Measurements from ENCODE around the gene HOXA5.

The HOXA5 gene

DNA sequence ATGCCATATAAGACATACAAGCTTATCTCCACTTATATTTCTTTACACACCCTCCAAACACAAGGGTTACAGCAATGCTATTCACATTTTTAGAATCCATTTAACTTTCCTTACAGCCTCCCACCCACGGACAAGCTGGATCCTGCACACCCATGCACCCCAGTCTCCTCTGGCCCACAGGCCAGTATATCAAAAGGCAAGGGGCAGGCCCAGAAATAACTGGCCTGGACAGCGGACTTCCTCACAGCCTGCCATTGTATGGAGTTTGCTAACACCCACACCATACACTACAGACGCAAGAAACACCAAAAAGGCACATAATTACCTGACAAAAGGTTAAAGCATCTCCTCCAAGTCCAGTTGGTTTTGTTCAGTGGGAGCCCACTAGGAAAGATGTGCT, 24.9 kb downstream of the HOXA5 start:
- DNase-seq (ENCODE audit: low spot score) = no peak

GRCh38 chr7:27117887-27118491, 25.5 kb downstream of the HOXA5 start:
- no peak for DNase-seq (ENCODE audit: low spot score)

DNA sequence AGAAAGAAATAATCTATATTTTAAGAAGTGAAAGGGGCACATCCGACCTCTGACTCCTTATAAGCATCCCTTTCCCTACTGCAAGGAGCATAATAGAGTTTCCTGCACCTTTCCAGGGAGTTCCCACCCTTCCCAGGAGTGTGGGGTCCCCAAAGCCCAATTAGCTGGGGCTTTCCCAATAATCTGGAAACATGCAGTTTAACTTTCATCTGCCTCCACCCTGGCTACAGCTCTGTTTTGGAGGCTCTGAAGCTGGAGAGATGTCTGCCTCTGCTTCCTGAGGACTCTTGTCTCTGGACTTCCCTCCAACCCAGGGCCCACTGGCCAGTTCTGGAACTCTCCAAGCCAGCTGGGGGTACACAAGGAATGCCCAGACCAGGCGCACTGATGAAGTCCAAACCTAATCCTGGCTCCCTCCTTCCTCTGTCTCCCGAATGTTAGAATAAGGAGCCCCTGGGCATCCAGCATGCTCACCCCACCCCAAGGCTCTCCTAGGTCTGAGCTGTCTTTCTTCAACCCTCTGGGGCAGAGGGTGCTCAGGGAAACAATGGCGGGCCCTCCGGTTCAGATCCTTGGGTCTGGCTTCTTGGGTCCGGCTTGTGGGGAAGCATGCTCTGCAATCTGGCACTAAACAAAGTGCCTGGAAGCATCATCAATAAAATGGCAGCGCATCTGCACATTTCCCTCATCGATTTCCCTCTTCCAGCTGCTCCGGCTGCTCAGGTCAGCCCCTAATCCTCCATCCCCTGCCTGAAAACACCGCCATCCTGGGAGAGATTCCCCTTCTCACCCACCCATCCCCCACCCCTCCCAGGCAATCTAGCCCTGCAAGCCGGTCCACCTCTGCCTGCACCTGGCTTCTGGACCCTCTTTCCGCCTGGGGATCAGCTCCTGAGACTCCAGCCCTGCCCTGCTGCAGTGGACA, 26.3 kb downstream of the HOXA5 start:
- no peak for DNase-seq (ENCODE audit: low spot score)

DNA sequence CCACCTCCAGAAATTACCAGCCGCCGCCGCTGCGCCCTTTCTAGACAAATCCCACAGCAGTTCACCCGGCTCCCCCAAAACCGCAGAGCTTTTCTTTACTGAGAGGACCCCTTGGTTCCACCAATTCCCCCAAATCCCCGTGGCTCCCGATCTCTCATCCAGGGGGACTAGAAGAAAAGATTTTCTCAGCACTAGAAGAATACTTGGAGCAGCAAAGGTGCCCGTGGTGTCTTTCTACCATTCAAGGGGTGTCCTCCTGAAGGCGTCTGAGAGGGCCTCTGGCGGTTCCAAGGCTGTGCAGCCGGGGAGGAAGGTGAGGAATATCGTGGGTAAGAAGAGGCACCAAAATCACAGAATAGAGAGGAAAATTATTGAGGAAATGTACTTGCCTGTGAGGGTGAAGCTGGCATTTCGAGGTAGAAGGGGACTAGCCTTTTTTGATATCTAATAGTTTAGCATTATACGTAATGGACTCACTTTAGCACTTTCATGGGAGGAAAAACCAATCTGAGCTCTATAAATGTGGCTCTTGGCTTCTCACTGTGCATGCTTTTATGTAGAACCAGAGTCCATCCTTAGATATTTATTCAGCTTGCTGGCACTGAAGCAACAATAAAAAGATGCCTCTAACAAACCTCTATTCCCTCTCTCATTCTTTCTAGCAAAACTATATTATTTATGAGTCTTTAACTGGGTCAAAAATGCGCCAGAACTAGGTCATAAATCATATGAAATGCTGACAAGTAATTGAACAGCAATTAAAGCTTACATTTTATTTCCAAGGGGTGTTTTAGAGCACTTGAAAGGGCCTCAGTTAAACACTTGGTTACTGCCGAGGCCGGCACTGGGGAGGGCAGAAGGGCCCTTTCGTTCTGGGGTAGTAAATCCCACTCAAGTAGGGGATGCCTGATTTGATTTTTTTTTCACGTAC, 27.2 kb downstream of the HOXA5 start:
- no peak for DNase-seq (ENCODE audit: low spot score)

DNA sequence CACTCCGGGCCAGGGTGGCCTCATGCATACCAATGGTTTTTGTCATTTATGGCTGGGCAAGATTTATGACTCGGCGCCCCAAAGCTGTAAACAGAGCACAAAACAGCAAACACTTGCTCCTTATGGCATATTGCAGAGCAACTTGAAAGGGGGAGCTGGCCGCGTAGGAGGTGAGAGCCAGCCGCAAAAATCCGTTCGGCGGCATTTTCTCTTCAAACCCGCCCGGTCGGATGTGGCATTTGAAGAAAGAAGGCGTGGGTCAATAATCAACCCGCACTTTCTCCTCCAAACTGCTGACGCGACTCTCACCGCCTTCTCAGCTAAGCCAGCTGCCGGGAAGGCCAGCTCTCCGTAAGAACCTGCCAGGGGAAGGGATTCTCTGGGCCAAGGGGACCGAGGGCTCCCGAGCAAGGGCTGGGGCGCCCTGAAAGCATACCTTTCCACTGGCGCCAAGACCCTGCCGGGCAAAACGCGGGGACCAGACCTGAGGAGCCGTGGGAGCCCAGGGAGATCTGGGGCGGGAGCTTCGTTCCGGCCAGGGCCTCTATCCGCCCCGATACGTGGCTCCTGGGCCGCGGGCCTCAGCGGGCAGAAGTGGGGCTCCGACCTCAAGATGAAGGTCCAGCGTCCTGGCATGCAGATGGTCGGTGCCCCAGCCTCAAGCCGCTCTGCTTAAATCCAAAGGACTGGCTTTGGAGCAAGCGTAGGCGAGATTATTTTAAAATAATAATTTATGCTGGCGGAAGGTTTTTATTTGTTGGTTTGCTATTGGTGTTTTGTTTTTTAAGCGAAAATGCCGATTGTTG, 28.1 kb downstream of the HOXA5 start:
- DNase-seq (ENCODE audit: low spot score) = no peak

DNA sequence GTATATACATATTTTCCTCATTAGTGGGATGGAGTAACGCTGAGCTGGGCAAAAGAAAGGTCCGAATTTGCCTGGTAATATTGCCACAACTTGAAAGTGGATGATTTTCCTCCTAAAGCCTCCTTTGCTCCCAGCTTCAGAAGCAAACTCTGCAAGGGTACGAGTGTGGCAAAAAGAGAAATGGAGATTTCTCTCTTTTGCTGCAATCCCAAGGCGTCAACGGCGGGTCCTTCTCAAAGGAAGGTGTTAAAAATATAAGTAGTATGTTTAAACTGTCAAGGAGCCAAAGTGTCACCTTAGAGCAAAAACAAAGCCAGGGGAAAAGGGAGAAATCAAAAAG, 28.6 kb downstream of the HOXA5 start:
- DNase-seq (ENCODE audit: low spot score) = no peak

GRCh38 chr7:27113991-27114769, 29.3 kb downstream of the HOXA5 start:
- no peak for DNase-seq (ENCODE audit: low spot score)

- DNase-seq (ENCODE audit: low spot score) = no peak
These were observed 30.2 kb downstream of the HOXA5 start for GRCh38 chr7:27112955-27113949.

DNA sequence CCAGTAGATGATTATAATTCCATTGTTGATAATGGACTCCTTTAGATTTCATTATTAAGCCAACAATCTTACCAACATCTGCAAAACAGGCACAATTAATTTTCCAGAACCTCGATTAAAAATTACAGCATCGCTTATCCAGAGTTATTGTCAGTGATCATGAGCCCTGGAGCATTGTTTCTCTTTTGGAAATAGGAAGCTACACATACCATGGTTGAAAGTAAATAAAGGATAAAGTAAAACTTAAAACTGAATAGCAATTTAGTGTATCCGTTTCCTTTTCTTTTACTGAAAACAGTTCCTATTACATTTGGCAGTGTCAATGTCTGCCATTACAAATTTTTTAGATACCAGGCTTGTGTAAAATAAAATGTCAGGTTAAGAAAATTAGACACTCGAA, 31.1 kb downstream of the HOXA5 start:
- DNase-seq (ENCODE audit: low spot score) = no peak

DNA sequence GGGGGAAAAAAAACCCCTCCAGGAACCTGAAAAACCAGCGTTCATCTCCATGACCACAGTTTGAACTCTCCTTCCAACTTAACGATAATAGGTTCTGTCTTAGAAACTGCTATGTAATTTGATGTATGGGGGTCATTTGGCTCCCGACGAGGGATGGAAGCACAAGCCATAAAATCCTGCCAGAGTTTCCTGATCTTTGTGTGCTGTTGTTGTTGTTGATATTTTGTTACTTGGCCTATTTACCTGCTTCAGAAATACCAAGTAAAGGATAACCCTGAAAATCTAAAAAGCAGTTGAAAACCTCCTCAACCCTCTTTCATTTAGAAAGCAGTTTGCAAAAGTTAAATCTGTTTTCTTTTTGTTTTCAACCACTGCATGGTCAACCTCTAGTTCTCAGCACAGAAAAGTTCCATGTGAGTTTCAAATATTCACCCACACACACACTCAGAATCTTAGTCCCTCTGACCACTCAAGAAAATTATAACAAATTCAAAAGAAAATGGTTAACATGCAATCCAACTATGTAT, 31.7 kb downstream of the HOXA5 start:
- no peak for DNase-seq (ENCODE audit: low spot score)

DNA sequence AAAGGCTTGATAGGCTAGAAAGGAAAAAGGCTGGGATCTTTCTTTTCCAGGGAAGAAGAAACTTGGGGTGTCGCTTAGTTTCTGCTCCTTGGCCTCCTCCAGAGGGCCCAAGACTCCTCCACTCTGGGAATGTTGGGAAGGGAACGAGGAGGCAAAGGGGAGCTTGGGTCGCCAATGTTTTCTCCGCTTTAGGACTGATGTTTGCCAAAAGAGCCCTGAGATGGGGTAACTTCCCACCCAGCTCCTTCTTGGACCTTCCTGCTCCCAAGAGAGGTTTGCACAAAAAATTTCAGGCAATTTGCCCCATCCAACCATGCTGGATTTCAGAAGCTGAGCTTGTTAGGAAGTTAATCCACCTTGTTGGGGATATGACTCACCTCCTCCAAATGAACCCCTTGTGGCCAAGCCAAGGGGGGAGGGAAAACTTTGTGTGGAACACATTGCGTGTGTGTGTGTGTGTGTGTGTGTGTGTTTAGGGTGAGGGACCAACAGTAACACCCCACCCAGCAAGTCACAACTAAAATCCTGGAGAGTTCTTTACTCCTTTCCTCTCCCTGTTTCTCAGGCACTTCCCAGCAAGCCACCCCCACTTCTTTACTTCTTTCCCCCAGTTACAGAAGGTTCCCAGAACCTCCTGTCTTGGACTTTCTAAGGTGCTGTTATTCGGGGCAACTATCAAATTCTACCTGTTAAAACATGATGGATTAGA, 32.3 kb downstream of the HOXA5 start:
- DNase-seq (ENCODE audit: low spot score) = no peak

- DNase-seq (ENCODE audit: low spot score) = no peak
These were observed 33.1 kb downstream of the HOXA5 start for GRCh38 chr7:27110186-27111031.

DNA sequence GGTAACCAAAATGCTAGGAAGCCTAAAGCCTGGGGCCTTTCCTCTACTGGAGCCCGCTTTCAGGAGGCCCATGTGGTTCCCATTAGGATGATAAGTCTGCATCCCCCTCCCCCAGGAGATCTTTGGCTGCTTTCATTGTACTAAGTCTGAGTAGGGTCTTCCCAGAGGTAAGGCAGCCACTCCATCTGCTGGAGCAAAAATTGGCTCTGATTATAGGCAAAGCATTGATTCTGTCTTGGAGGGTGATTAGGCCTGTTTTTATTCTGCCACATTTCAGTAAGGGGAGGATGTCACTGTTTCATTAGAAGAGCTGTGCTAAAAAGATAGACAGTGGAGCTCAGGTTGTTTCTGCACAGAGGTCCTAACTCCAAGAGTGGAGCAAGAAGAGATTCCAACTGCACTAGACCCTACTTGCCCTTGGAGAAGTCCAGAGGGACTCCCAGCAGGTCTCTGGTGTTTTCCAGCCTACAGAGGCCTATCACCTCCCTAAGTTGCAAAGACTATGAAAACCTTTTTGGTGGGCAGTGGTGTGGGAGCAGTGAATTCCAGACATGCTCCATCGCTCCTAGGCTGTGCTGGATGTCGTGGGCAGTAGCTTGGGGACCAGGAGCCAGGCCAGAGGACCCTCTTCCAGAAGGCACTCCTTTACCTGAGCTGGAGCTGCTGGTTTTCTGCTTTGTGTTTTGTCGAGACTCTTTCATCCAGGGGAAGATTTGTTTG, 33.9 kb downstream of the HOXA5 start:
- DNase-seq (ENCODE audit: low spot score) = no peak

DNA sequence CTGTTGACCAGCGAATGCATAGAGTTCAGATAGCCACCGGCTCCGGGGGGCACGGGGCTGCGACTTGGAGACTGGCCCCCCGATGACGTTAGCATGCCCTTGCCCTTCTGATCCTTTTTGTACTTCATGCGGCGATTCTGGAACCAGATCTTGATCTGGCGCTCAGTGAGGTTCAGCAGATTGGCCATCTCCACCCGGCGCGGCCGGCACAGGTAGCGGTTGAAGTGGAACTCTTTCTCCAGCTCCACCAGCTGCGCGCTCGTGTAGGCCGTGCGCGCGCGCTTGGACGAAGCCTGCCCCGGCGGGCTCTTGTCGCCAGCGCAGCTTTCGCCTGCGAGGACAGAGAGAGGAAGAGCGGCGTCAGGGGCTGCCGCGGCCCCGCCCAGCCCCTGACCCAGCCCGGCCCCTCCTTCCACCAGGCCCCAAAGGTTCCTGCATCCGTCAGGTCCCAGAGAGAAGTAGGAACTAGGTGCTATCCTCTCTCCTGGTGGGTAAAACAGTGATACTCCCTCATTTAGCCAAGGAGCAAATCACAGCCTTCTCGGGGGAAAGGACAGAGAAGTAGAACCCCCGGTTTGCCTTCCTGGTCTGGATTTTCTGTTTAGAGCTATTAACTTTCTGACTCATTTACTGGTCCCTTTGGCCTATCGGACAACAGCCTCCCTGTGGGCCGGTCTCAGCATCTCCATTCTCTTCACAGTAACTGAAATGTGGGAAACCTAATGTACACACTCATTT, 34.9 kb downstream of the HOXA5 start:
- no peak for DNase-seq (ENCODE audit: low spot score)

- no peak for DNase-seq (ENCODE audit: low spot score)
These were observed 35.8 kb downstream of the HOXA5 start for GRCh38 chr7:27107391-27108381.

Data from CD4-positive, alpha-beta T cell treated with Interleukin-15 for 4 hours (primary cell).